ENCODE measurements around the gene STEAP2. TPM values are rescaled to one million over a fixed set of nuclear protein-coding genes. Genes with fewer than 3 reads are reported as not detected.

Gene STEAP2
- total RNA-seq, 4 donors from 2014 or later = 16.1 to 22.5 (median 19.3) TPM

GRCh38 chr7:90239050-90239449, 27.5 kb downstream of the STEAP2 start:
- peaks cover 0 to 4% (median 0%) of the 10 kb centered on the region in 4 donors for H3K36me3 ChIP-seq
- no peaks in the 10 kb centered on the region for H3K27me3 ChIP-seq
- H3K9me3 ChIP-seq = no peaks in the 10 kb centered on the region
- H3K4me3 ChIP-seq = no peak overlapping the region
- 91% methylated on average over 3 of the region's 3 CpGs for WGBS
- TF ChIP-seq POLR2AphosphoS5 (IDR thresholded peaks at IDR 0.05) (no peak), POLR2A (IDR thresholded peaks at IDR 0.05; ENCODE audit: low read depth) (no peak), EP300 (IDR thresholded peaks at IDR 0.05) (no peak), CTCF (IDR thresholded peaks at IDR 0.05) (no peak)
- intact Hi-C loops (cut with DNase I) = no loop called here
- DNase-seq (ENCODE audit: extremely low spot score) = no peak
- H3K27ac ChIP-seq (replicated peaks in 1 of 4) = no peak overlapping the region
- peaks cover under 1 to 3% (median 1%) of the 10 kb centered on the region in 4 donors for H3K4me1 ChIP-seq

- H3K27ac ChIP-seq (replicated peaks in 1 of 4) = no peak overlapping the region
- intact Hi-C loops (cut with DNase I) = no loop called here
- H3K4me3 ChIP-seq = no peak overlapping the region
- H3K9me3 ChIP-seq = no peaks in the 10 kb centered on the region
- TF ChIP-seq POLR2A (IDR thresholded peaks at IDR 0.05; ENCODE audit: low read depth) (no peak), POLR2AphosphoS5 (IDR thresholded peaks at IDR 0.05) (no peak)
- no peaks in the 10 kb centered on the region for H3K27me3 ChIP-seq
- no peak for DNase-seq (ENCODE audit: extremely low spot score)
- WGBS = 80% methylated on average over 9 of the region's 9 CpGs
- H3K4me1 ChIP-seq = peaks cover 4 to 9% (median 7%) of the 10 kb centered on the region in 4 donors
- peaks cover 0 to 4% (median 0%) of the 10 kb centered on the region in 4 donors for H3K36me3 ChIP-seq
Observed at GRCh38 chr7:90239625-90240228, 28.2 kb downstream of the STEAP2 start.

- Histone ChIP-seq H3K27me3 (no peaks in the 10 kb centered on the region), H3K9me3 (no peaks in the 10 kb centered on the region), H3K4me3 (no peak overlapping the region), H3K36me3 (peaks cover 0 to 4% (median 0%) of the 10 kb centered on the region in 4 donors), H3K27ac (replicated peaks in 1 of 4) (no peak overlapping the region), H3K4me1 (peaks cover 12 to 30% (median 20%) of the 10 kb centered on the region in 4 donors)
- WGBS = 93% methylated on average over 3 of the region's 3 CpGs
- intact Hi-C loops (cut with DNase I) = no loop called here
- no peak for TF ChIP-seq POLR2AphosphoS5 (IDR thresholded peaks at IDR 0.05)
- TF ChIP-seq CTCF (IDR thresholded peaks at IDR 0.05) = no peak
- TF ChIP-seq POLR2A (IDR thresholded peaks at IDR 0.05; ENCODE audit: low read depth) = no peak
- no peak for TF ChIP-seq EP300 (IDR thresholded peaks at IDR 0.05)
- no peak for DNase-seq (ENCODE audit: extremely low spot score)
Observed at GRCh38 chr7:90242369-90243168, 31.0 kb downstream of the STEAP2 start.

GRCh38 chr7:90243556-90243955, 32.0 kb downstream of the STEAP2 start:
- no peak overlapping the region for H3K27ac ChIP-seq (replicated peaks in 1 of 4)
- no peak for DNase-seq (ENCODE audit: extremely low spot score)
- no peaks in the 10 kb centered on the region for H3K36me3 ChIP-seq
- TF ChIP-seq POLR2AphosphoS5 (IDR thresholded peaks at IDR 0.05) (no peak), EP300 (IDR thresholded peaks at IDR 0.05) (no peak), POLR2A (IDR thresholded peaks at IDR 0.05; ENCODE audit: low read depth) (no peak), CTCF (IDR thresholded peaks at IDR 0.05) (no peak)
- intact Hi-C loops (cut with DNase I) = no loop called here
- H3K27me3 ChIP-seq = no peaks in the 10 kb centered on the region
- no peaks in the 10 kb centered on the region for H3K9me3 ChIP-seq
- peaks cover 12 to 30% (median 20%) of the 10 kb centered on the region in 4 donors for H3K4me1 ChIP-seq
- WGBS = 40% methylated on average over 1 of the region's 1 CpG
- H3K4me3 ChIP-seq = no peak overlapping the region

- Histone ChIP-seq H3K27ac (replicated peaks in 1 of 4) (peak overlapping the region in 1 of 4 donors; percentile 70), H3K27me3 (no peaks in the 10 kb centered on the region), H3K36me3 (no peaks in the 10 kb centered on the region), H3K9me3 (no peaks in the 10 kb centered on the region), H3K4me3 (peak overlapping the region; percentile 74 to 89 (median 78)), H3K4me1 (peaks cover 12 to 30% (median 20%) of the 10 kb centered on the region in 4 donors)
- DNase-seq (ENCODE audit: extremely low spot score) = no peak
- WGBS = 15% methylated on average over 6 of the region's 6 CpGs
- TF ChIP-seq POLR2AphosphoS5 (IDR thresholded peaks at IDR 0.05) (no peak), CTCF (IDR thresholded peaks at IDR 0.05) (no peak), POLR2A (IDR thresholded peaks at IDR 0.05; ENCODE audit: low read depth) (no peak), EP300 (IDR thresholded peaks at IDR 0.05) (no peak)
- intact Hi-C loops (cut with DNase I) = no loop called here
Observed at GRCh38 chr7:90244565-90244908, 33.0 kb downstream of the STEAP2 start.

Measured in esophagus muscularis mucosa (tissue), 4 donors.